Natural killer cell (primary cell): ENCODE measurements around the gene ABHD6. TPM values are rescaled to one million over a fixed set of nuclear protein-coding genes. Genes with fewer than 3 reads are reported as not detected.

Source experiments
- ATAC-seq, 3 donors: fragments of 150-1000 bp in 2 of 3; fragments of 200-7000 bp in 1 of 3; cut with Tn5 transposase; 1 replicate in 1 of 3; 2 replicates in 2 of 3; pipeline ENCODE4 v1.10.0; 2021; ENCODE audit warnings: mild to moderate bottlenecking in 2 of 3, moderate library complexity in 2 of 3
- DNase-seq, 2 donors: peaks; one replicate each; pipeline versions ENCODE4 v3.0.0 to v3.0.0-alpha.2; 2013 to 2021; ENCODE audit warnings: mixed read lengths in 1 of 2
- H3K27ac ChIP-seq: one replicate; pipeline ENCODE4 v1.5.1; 2013; ENCODE audit warnings: mild to moderate bottlenecking, low read length
- H3K27me3 ChIP-seq: one replicate; pipeline ENCODE4 v1.6.1; 2013; ENCODE audit warnings: low read length; ENCODE audit not compliant: control insufficient read depth, insufficient read depth
- H3K36me3 ChIP-seq: one replicate; pipeline ENCODE4 v1.6.1; 2013; ENCODE audit warnings: low read length; ENCODE audit not compliant: control insufficient read depth, insufficient read depth
- H3K4me1 ChIP-seq: one replicate; pipeline ENCODE4 v1.6.1; 2013; ENCODE audit warnings: low read length; ENCODE audit not compliant: control insufficient read depth, insufficient read depth
- H3K4me3 ChIP-seq: one replicate; pipeline ENCODE4 v1.5.1; 2013; ENCODE audit warnings: low read length
- H3K9me3 ChIP-seq: one replicate; pipeline ENCODE4 v1.6.1; 2013; ENCODE audit warnings: low read length; ENCODE audit not compliant: control insufficient read depth, insufficient read depth
- H3K27ac Mint-ChIP-seq, 2 donors: one replicate each; pipeline ENCODE4 v1.8.0; 2022; ENCODE audit warnings: mild to moderate bottlenecking in 2 of 2, mixed read lengths in 2 of 2, moderate library complexity in 1 of 2
- H3K27me3 Mint-ChIP-seq, 2 donors: one replicate each; pipeline ENCODE4 v1.8.0; 2022; ENCODE audit warnings: low read depth in 2 of 2, mixed read lengths in 2 of 2
- H3K36me3 Mint-ChIP-seq: one replicate; pipeline ENCODE4 v1.8.0; 2022; ENCODE audit warnings: mixed read lengths
- H3K4me1 Mint-ChIP-seq, 2 donors: one replicate each; pipeline ENCODE4 v1.8.0; 2022; ENCODE audit warnings: mixed read lengths in 2 of 2
- H3K4me3 Mint-ChIP-seq: one replicate; pipeline ENCODE4 v1.8.0; 2022; ENCODE audit warnings: mild to moderate bottlenecking, moderate library complexity, mixed read lengths
- H3K9me3 Mint-ChIP-seq, 2 donors: one replicate each; pipeline ENCODE4 v1.8.0; 2022; ENCODE audit warnings: mixed read lengths in 2 of 2
- CTCF ChIP-seq: fragments of 200-600 bp; IDR thresholded peaks from one replicate; pipeline ENCODE4 v1.8.0; 2022; ENCODE audit warnings: antibody characterized with exemption
- WGBS: methylation state at CpG from one replicate; pipeline ENCODE4 v1.1.7; 2013; ENCODE audit warnings: missing lambda C conversion rate; ENCODE audit not compliant: insufficient coverage; 5-methylcytosine and 5-hydroxymethylcytosine counted together
- intact Hi-C: fragments of 100-400 bp; cut with micrococcal nuclease; formaldehyde crosslinking; loops from one replicate; pipeline ENCODE4 v1.14.2; 2022
- total RNA-seq, 4 donors: library from RNA; stranded (reverse); fragments of 120-200 nt in 1 of 4; gene quantifications; one replicate each; pipeline versions ENCODE4 v1.2.3 to v1.2.4, GENCODE V29; 2013 to 2022

Gene ABHD6
- total RNA-seq, 3 donors from 2014 or later (not counting 1 experiment from before 2014, with no cell fraction given), result 5.0 to 10.6 (median 9.3) TPM

GRCh38 chr3:58192069-58192468 lies 45.5 kb upstream of the ABHD6 start:
- no peak overlapping the region for H3K27ac Mint-ChIP-seq
- Histone ChIP-seq H3K4me3 (no peak overlapping the region), H3K27ac (no peak overlapping the region), H3K9me3 (no peaks in the 10 kb centered on the region), H3K36me3 (no peaks in the 10 kb centered on the region), H3K4me1 (peaks cover 6% of the 10 kb centered on the region), H3K27me3 (no peaks in the 10 kb centered on the region)
- no peaks in the 10 kb centered on the region for H3K9me3 Mint-ChIP-seq
- intact Hi-C loops, result no loop called here
- no peak for DNase-seq
- no peak for ATAC-seq
- no peak for TF ChIP-seq CTCF
- H3K36me3 Mint-ChIP-seq, result no peaks in the 10 kb centered on the region
- no peaks in the 10 kb centered on the region for H3K4me1 Mint-ChIP-seq
- WGBS, result 80% methylated on average over 5 of the region's 5 CpGs
- H3K27me3 Mint-ChIP-seq, result no peaks in the 10 kb centered on the region
- no peak overlapping the region for H3K4me3 Mint-ChIP-seq

- intact Hi-C loops, result no loop called here
- Mint-ChIP-seq H3K4me3 (no peak overlapping the region), H3K4me1 (no peaks in the 10 kb centered on the region), H3K27me3 (no peaks in the 10 kb centered on the region), H3K27ac (no peak overlapping the region), H3K36me3 (no peaks in the 10 kb centered on the region), H3K9me3 (no peaks in the 10 kb centered on the region)
- DNase-seq, result no peak
- H3K27ac ChIP-seq, result no peak overlapping the region
- ATAC-seq, result no peak
- H3K27me3 ChIP-seq, result no peaks in the 10 kb centered on the region
- TF ChIP-seq CTCF, result no peak
- no peak overlapping the region for H3K4me3 ChIP-seq
- H3K9me3 ChIP-seq, result no peaks in the 10 kb centered on the region
- no peaks in the 10 kb centered on the region for H3K36me3 ChIP-seq
- H3K4me1 ChIP-seq, result peaks cover 9% of the 10 kb centered on the region
- WGBS, result 87% methylated on average over 9 of the region's 12 CpGs
These were observed 43.7 kb upstream of the ABHD6 start for GRCh38 chr3:58193682-58194407.

- Histone ChIP-seq H3K27me3 (no peaks in the 10 kb centered on the region), H3K4me3 (no peak overlapping the region), H3K36me3 (no peaks in the 10 kb centered on the region), H3K9me3 (no peaks in the 10 kb centered on the region), H3K27ac (no peak overlapping the region), H3K4me1 (peaks cover 14% of the 10 kb centered on the region)
- TF ChIP-seq CTCF, result no peak
- Mint-ChIP-seq H3K27ac (no peak overlapping the region), H3K36me3 (no peaks in the 10 kb centered on the region), H3K27me3 (peaks cover 0 to 6% of the 10 kb centered on the region in 2 donors), H3K9me3 (no peaks in the 10 kb centered on the region), H3K4me1 (peaks cover 0 to 5% of the 10 kb centered on the region in 2 donors), H3K4me3 (no peak overlapping the region)
- ATAC-seq (no peak), DNase-seq (no peak)
- intact Hi-C loops, result no loop called here
- 96% methylated on average over 10 of the region's 10 CpGs for WGBS
These were observed 40.0 kb upstream of the ABHD6 start for GRCh38 chr3:58197588-58197987.

- Mint-ChIP-seq H3K4me3 (no peak overlapping the region), H3K36me3 (no peaks in the 10 kb centered on the region), H3K27me3 (peaks cover 4 to 6% of the 10 kb centered on the region in 2 donors), H3K9me3 (no peaks in the 10 kb centered on the region), H3K4me1 (peaks cover 0 to 5% of the 10 kb centered on the region in 2 donors), H3K27ac (no peak overlapping the region)
- peaks cover 14% of the 10 kb centered on the region for H3K4me1 ChIP-seq
- H3K27me3 ChIP-seq, result no peaks in the 10 kb centered on the region
- intact Hi-C loops, result no loop called here
- no peak for DNase-seq
- no peak for ATAC-seq
- WGBS, result 73% methylated on average over 5 of the region's 8 CpGs
- no peak for TF ChIP-seq CTCF
- H3K9me3 ChIP-seq, result no peaks in the 10 kb centered on the region
- H3K36me3 ChIP-seq, result no peaks in the 10 kb centered on the region
- H3K4me3 ChIP-seq, result no peak overlapping the region
- H3K27ac ChIP-seq, result no peak overlapping the region
These were observed 39.2 kb upstream of the ABHD6 start for GRCh38 chr3:58198362-58198761.
